Fibroblast of villous mesenchyme (primary cell): Measurements from ENCODE around the gene DZANK1. TPM values are rescaled to one million over a fixed set of nuclear protein-coding genes. Genes with fewer than 3 reads are reported as not detected.

ENCODE experiments used
- DNase-seq: peaks from one replicate; pipeline ENCODE4 v3.0.0-alpha.2; 2010; ENCODE audit warnings: low read depth
- H3K4me3 ChIP-seq: 2 replicates; pipeline ENCODE4 v1.5.1; 2011; ENCODE audit warnings: low read depth, mild to moderate bottlenecking, low read length
- CTCF ChIP-seq: IDR thresholded peaks from 2 replicates; pipeline ENCODE4 v1.5.1; 2012; ENCODE audit warnings: low read depth, mild to moderate bottlenecking, low read length; ENCODE audit not compliant: insufficient read depth
- total RNA-seq: library from RNA; depleted of rRNA; stranded (reverse); fragments of >200 nt; gene quantifications from 2 replicates; pipeline ENCODE4 v1.2.3, GENCODE V29; 2012

Gene DZANK1
- total RNA-seq, 1 donor, result 1.3 TPM

- H3K4me3 ChIP-seq, result no peak overlapping the region
- no peak for TF ChIP-seq CTCF
- DNase-seq, result no peak
Measured at GRCh38 chr20:18440403-18440802, 26.4 kb downstream of the DZANK1 start.

GRCh38 chr20:18436847-18437246, 30.0 kb downstream of the DZANK1 start:
- no peak for TF ChIP-seq CTCF
- H3K4me3 ChIP-seq, result no peak overlapping the region
- no peak for DNase-seq

GRCh38 chr20:18431206-18431605, 35.6 kb downstream of the DZANK1 start:
- TF ChIP-seq CTCF, result no peak
- H3K4me3 ChIP-seq, result no peak overlapping the region
- no peak for DNase-seq

GRCh38 chr20:18430172-18430826, 36.5 kb downstream of the DZANK1 start:
- peak; percentile 33 for DNase-seq
- H3K4me3 ChIP-seq, result no peak overlapping the region
- TF ChIP-seq CTCF, result no peak

GRCh38 chr20:18428490-18429173, 38.2 kb downstream of the DZANK1 start:
- no peak for TF ChIP-seq CTCF
- DNase-seq, result peak; percentile 67
- H3K4me3 ChIP-seq, result no peak overlapping the region

GRCh38 chr20:18427214-18427613, 39.6 kb downstream of the DZANK1 start:
- no peak for TF ChIP-seq CTCF
- H3K4me3 ChIP-seq, result no peak overlapping the region
- DNase-seq, result no peak
